PC-3 (cell line): ENCODE data around the gene GSDMA. TPM values are rescaled to one million over a fixed set of nuclear protein-coding genes. Genes with fewer than 3 reads are reported as not detected.
"Not testable (repeated sequence)": the region's sequence is repeated elsewhere in the genome, so short reads cannot be mapped to it uniquely, and the experiment has no call there.

ENCODE experiments used
- ATAC-seq: fragments of 200-7000 bp; cut with Tn5 transposase; 2 replicates; pipeline ENCODE4 v1.9.1; 2020; ENCODE audit warnings: mild to moderate bottlenecking, moderate library complexity
- BruUV-seq: library from RNA; stranded (reverse); fragments of 400-500 nt; replicated peaks from 2 replicates; lab custom pipeline; 2021; lab: Mats Ljungman, UMichigan
- CTCF ChIA-PET: fragments of 300-600 bp; sonication (Branson Sonifier 250); formaldehyde crosslinking; loops from one replicate; lab custom pipeline; 2022; ENCODE audit warnings: antibody characterized with exemption; lab: Charles Lee
- POLR2A ChIA-PET: fragments of 300-600 bp; sonication (Branson Sonifier 250); formaldehyde crosslinking; loops from one replicate; lab custom pipeline; 2022; ENCODE audit warnings: antibody characterized with exemption; ENCODE audit not compliant: unreplicated experiment; lab: Charles Lee
- DNase-seq: peaks from one replicate; pipeline ENCODE4 v3.0.0-alpha.2; 2015
- H2AFZ ChIP-seq: fragments of 300-600 bp; sonication (generic); 2 replicates; pipeline ENCODE4 v1.6.0; 2016; ENCODE audit warnings: antibody characterized with exemption, low read length
- H3F3A ChIP-seq: fragments of 300-600 bp; sonication (generic); one replicate; pipeline ENCODE4 v1.6.0; 2017; ENCODE audit warnings: antibody characterized with exemption, low read length, control low read depth, mild to moderate bottlenecking; ENCODE audit not compliant: unreplicated experiment
- H3K27ac ChIP-seq: fragments of 300-600 bp; sonication (generic); 2 replicates; pipeline ENCODE4 v1.5.1; 2016; ENCODE audit warnings: mild to moderate bottlenecking, low read length
- H3K27me3 ChIP-seq: fragments of 300-600 bp; sonication (generic); 2 replicates; pipeline ENCODE4 v1.6.1; 2016; ENCODE audit warnings: low read length, mixed read lengths
- H3K36me3 ChIP-seq: fragments of 300-600 bp; sonication (generic); 2 replicates; pipeline ENCODE4 v1.6.1; 2016; ENCODE audit warnings: low read depth, mixed run types, low read length, mixed read lengths
- H3K4me1 ChIP-seq: fragments of 300-600 bp; sonication (generic); 2 replicates; pipeline ENCODE4 v1.5.1; 2016; ENCODE audit warnings: low read length; ENCODE audit not compliant: insufficient read depth
- H3K4me2 ChIP-seq: fragments of 300-600 bp; sonication (generic); 2 replicates; pipeline ENCODE4 v1.6.0; 2016; ENCODE audit warnings: low read length
- H3K4me3 ChIP-seq: fragments of 300-600 bp; sonication (generic); 2 replicates; pipeline ENCODE4 v1.5.1; 2016; ENCODE audit warnings: mild to moderate bottlenecking, low read length, mixed read lengths
- H3K79me2 ChIP-seq: fragments of 300-600 bp; sonication (generic); 2 replicates; pipeline ENCODE4 v1.6.1; 2017; ENCODE audit warnings: low read length, mixed read lengths
- H3K9ac ChIP-seq: fragments of 300-600 bp; sonication (generic); 2 replicates; pipeline ENCODE4 v1.6.0; 2016; ENCODE audit warnings: mild to moderate bottlenecking, low read length
- H3K9me2 ChIP-seq: fragments of 300-600 bp; sonication (generic); replicated peaks from 2 replicates; pipeline ENCODE4 v1.6.1; 2016; ENCODE audit warnings: mixed run types, low read length, mixed read lengths
- H3K9me3 ChIP-seq: fragments of 300-600 bp; sonication (generic); 2 replicates; pipeline ENCODE4 v1.6.1; 2016; ENCODE audit warnings: low read length, mixed read lengths
- H4K20me1 ChIP-seq: fragments of 300-600 bp; sonication (generic); 2 replicates; pipeline ENCODE4 v1.6.1; 2016; ENCODE audit warnings: low read length, mixed read lengths
- EZH2 ChIP-seq: fragments of 300-600 bp; sonication (generic); IDR thresholded peaks from one replicate; pipeline ENCODE4 v1.6.1; 2017; ENCODE audit warnings: antibody characterized with exemption, mild to moderate bottlenecking, low read length; ENCODE audit not compliant: unreplicated experiment
- EZH2phosphoT487 ChIP-seq: fragments of 300-600 bp; sonication (generic); IDR thresholded peaks from 2 replicates; pipeline ENCODE4 v1.6.1; 2018; ENCODE audit warnings: mild to moderate bottlenecking, antibody characterized with exemption, low read length, borderline replicate concordance
- intact Hi-C: fragments of 100-400 bp; cut with micrococcal nuclease; formaldehyde crosslinking; loops from 2 replicates; pipeline ENCODE4 v1.9.0; 2023
- total RNA-seq: library from RNA; depleted of rRNA; stranded (reverse); fragments of >200 nt; gene quantifications from 2 replicates; pipeline ENCODE4 v1.2.3, GENCODE V29; 2014
- TF ChIP-seq, protein P1 (sequence below): fragments of 300-600 bp; sonication (generic); conservative IDR thresholded peaks from 2 replicates; pipeline ENCODE4 v1.5.1; 2017; ENCODE audit warnings: antibody characterized with exemption, low read depth, mild to moderate bottlenecking, low read length

Gene GSDMA
- total RNA-seq, 1 experiment from 2014 or later: not detected

DNA sequence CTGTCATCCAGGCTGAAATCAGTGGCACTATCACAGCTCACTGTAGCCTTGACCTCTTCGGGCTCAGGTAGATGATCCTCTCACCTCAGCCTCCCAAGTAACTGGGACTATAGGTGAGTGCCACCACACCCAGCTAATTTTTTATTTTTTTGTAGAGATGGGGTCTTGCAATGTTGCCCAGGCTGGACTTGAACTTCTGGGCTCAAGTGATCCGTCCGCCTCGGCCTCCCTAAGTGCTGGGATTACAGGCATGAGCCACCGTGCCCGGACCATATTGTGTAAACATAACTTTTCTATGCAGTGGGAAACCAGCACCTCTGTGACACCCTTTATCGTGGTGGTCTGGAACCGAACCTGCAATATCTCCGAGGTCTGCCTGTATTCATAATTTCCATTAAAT is 41.3 kb downstream of the GSDMA start:
- Histone ChIP-seq H3K9me3 (no peaks in the 10 kb centered on the region), H3K9me2 (no peaks in the 10 kb centered on the region), H3K4me2 (no peak overlapping the region), H3K79me2 (no peaks in the 10 kb centered on the region), H3K4me3 (no peak overlapping the region), H3K4me1 (no peaks in the 10 kb centered on the region), H3K36me3 (no peaks in the 10 kb centered on the region), H4K20me1 (no peaks in the 10 kb centered on the region), H2AFZ (no peak overlapping the region), H3F3A (no peaks in the 10 kb centered on the region), H3K27me3 (no peaks in the 10 kb centered on the region), H3K27ac (no peak overlapping the region), H3K9ac (no peak overlapping the region)
- ChIA-PET POLR2A (no interaction called here), CTCF (no interaction called here)
- BruUV-seq: no TSS peak
- TF ChIP-seq EZH2phosphoT487: no peak
- DNase-seq: no peak
- ATAC-seq: no peak
- intact Hi-C loops: no loop called here

DNA sequence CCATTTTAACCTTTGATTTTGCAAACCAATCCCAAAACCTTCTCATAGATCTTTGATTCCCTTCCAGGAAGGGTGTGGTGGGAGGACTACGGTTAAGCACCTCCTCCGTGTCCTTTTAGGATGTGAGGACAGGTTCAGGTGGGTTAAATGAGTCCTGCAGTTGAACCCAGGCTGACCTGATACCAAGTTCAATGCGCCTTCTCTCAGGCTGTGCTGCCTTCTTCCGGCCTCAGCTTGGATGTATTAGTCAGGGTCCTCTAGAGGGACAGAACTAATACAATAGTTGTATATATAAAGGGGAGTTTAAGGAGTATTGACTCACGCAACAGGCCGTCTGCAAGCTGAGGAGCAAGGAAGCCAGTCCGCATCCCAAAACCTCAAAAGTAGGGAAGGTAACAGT is 41.9 kb downstream of the GSDMA start:
- H2AFZ ChIP-seq: no peak overlapping the region
- no TSS peak for BruUV-seq
- H3K27ac ChIP-seq: no peak overlapping the region
- TF ChIP-seq EZH2 (no peak), EZH2phosphoT487 (no peak)
- TF ChIP-seq, protein P1, sequence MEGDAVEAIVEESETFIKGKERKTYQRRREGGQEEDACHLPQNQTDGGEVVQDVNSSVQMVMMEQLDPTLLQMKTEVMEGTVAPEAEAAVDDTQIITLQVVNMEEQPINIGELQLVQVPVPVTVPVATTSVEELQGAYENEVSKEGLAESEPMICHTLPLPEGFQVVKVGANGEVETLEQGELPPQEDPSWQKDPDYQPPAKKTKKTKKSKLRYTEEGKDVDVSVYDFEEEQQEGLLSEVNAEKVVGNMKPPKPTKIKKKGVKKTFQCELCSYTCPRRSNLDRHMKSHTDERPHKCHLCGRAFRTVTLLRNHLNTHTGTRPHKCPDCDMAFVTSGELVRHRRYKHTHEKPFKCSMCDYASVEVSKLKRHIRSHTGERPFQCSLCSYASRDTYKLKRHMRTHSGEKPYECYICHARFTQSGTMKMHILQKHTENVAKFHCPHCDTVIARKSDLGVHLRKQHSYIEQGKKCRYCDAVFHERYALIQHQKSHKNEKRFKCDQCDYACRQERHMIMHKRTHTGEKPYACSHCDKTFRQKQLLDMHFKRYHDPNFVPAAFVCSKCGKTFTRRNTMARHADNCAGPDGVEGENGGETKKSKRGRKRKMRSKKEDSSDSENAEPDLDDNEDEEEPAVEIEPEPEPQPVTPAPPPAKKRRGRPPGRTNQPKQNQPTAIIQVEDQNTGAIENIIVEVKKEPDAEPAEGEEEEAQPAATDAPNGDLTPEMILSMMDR: no peak
- no peaks in the 10 kb centered on the region for H4K20me1 ChIP-seq
- no peak overlapping the region for H3K9ac ChIP-seq
- H3K36me3 ChIP-seq: no peaks in the 10 kb centered on the region
- ChIA-PET POLR2A (no interaction called here), CTCF (no interaction called here)
- no peaks in the 10 kb centered on the region for H3K79me2 ChIP-seq
- H3K9me3 ChIP-seq: no peaks in the 10 kb centered on the region
- no peaks in the 10 kb centered on the region for H3K27me3 ChIP-seq
- no peak for ATAC-seq
- H3F3A ChIP-seq: no peaks in the 10 kb centered on the region
- no peaks in the 10 kb centered on the region for H3K9me2 ChIP-seq
- H3K4me1 ChIP-seq: no peaks in the 10 kb centered on the region
- H3K4me2 ChIP-seq: no peak overlapping the region
- DNase-seq: no peak
- no peak overlapping the region for H3K4me3 ChIP-seq
- intact Hi-C loops: no loop called here

DNA sequence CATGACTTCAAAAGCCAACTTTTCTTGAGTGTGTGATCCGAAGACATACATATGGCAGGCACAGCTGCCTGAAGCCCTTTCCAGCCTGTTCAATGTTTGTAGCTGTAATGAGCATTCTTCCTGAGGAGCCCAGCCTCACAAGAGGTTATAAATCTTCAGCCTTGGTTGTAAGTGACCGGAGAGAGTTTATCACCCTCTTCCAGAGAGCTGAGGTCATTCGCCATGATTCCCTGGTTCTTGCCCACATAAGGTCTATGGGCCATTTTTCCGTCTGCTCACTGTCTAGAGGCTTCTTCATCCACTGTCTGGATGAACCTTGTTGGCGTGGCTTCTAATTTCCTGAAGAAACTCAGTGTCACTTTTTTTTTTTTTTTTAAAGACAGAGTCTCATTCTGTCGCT is 42.7 kb downstream of the GSDMA start:
- no peak overlapping the region for H3K4me3 ChIP-seq
- no peak overlapping the region for H2AFZ ChIP-seq
- no peaks in the 10 kb centered on the region for H3F3A ChIP-seq
- no peaks in the 10 kb centered on the region for H3K79me2 ChIP-seq
- no TSS peak for BruUV-seq
- no peaks in the 10 kb centered on the region for H4K20me1 ChIP-seq
- no peaks in the 10 kb centered on the region; the same call in 1 of the 2 replicates for H3K4me1 ChIP-seq
- ATAC-seq (no peak), DNase-seq (no peak)
- H3K9me3 ChIP-seq: no peaks in the 10 kb centered on the region
- ChIA-PET CTCF (no interaction called here), POLR2A (no interaction called here)
- H3K4me2 ChIP-seq: no peak overlapping the region
- H3K9ac ChIP-seq: no peak overlapping the region
- TF ChIP-seq EZH2 (no peak), EZH2phosphoT487 (no peak)
- TF ChIP-seq, protein P1: no peak
- intact Hi-C loops: no loop called here
- H3K27ac ChIP-seq: no peak overlapping the region
- no peaks in the 10 kb centered on the region for H3K27me3 ChIP-seq
- no peaks in the 10 kb centered on the region for H3K36me3 ChIP-seq
- no peaks in the 10 kb centered on the region for H3K9me2 ChIP-seq

DNA sequence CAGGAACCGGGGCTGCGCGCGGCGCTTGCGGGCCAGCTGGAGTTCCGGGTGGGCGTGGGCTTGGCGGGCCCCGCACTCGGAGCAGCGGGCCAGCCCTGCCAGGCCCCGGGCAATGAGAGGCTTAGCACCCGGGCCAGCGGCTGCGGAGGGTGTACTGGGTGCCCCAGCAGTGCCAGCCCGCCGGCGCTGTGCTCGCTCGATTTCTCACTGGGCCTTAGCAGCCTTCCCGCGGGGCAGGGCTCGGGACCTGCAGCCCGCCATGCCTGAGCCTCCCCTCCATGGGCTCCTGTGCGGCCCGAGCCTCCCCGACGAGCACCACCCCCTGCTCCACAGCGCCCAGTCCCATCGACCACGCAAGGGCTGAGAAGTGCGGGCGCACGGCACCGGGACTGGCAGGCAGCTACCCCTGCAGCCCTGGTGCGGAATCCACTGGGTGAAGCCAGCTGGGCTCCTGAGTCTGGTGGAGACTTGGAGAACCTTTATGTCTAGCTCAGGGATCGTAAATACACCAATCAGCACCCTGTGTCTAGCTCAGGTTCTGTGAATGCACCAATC is 48.2 kb downstream of the GSDMA start:
- H3K9me2 ChIP-seq, POLR2A ChIA-PET, intact Hi-C loops, H4K20me1 ChIP-seq, H3K9ac ChIP-seq, DNase-seq, H3K27ac ChIP-seq, H3K9me3 ChIP-seq, H3K4me2 ChIP-seq, ATAC-seq, H3K27me3 ChIP-seq, H3F3A ChIP-seq, H3K4me3 ChIP-seq, BruUV-seq, H2AFZ ChIP-seq, H3K36me3 ChIP-seq, H3K79me2 ChIP-seq: not testable (repeated sequence)
- CTCF ChIA-PET: interaction anchor here (0.6 kb wide), 1 partner anchor 56 kb away, joined by 5 read pairs; no protein-coding TSS in a partner anchor
- peaks cover 19% of the 10 kb centered on the region for H3K4me1 ChIP-seq

DNA sequence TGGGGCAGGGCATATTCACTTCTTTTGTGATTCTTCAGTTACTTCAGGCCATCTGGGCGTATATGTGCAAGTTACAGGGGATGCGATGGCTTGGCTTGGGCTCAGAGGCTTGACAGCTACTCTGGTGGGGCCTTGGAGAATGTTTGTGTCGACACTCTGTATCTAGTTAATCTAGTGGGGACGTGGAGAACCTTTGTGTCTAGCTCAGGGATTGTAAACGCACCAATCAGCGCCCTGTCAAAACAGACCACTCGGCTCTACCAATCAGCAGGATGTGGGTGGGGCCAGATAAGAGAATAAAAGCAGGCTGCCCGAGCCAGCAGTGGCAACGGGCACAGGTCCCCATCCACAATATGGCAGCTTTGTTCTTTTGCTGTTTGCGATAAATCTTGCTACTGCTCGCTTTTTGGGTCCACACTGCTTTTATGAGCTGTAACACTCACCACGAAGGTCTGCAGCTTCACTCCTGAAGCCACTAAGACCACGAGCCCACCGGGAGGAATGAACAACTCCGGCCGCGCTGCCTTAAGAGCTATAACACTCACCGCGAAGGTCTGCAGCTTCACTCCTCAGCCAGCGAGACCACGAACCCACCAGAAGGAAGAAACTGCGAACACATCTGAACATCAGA is 49.3 kb downstream of the GSDMA start:
- BruUV-seq, intact Hi-C loops, H3K9ac ChIP-seq, H4K20me1 ChIP-seq, H3K9me2 ChIP-seq, H3K79me2 ChIP-seq, H3K9me3 ChIP-seq, CTCF ChIA-PET, H3K27ac ChIP-seq, H3K4me2 ChIP-seq, H3F3A ChIP-seq, H2AFZ ChIP-seq, DNase-seq, H3K27me3 ChIP-seq, H3K36me3 ChIP-seq, H3K4me3 ChIP-seq, ATAC-seq: not testable (repeated sequence)
- H3K4me1 ChIP-seq: peaks cover 19% of the 10 kb centered on the region
- POLR2A ChIA-PET: interaction anchor here (0.6 kb wide), 1 partner anchor 1148 kb away, joined by 20 read pairs; no protein-coding TSS in a partner anchor
